Muscle layer of duodenum (tissue), 2 donors: ENCODE measurements around the gene MN1.
A peak's percentile ranks its signal among the peaks of the same experiment; 100 is the strongest.

Experiments
- H3K27ac ChIP-seq: one replicate; pipeline ENCODE4 v1.7.0; 2013; ENCODE audit warnings: mild to moderate bottlenecking, low read length
- H3K27me3 ChIP-seq: one replicate; pipeline ENCODE4 v1.7.0; 2013; ENCODE audit warnings: low read depth, mild to moderate bottlenecking, control low read depth, low read length
- H3K36me3 ChIP-seq, 2 donors: one replicate each; pipeline ENCODE4 v1.7.0; 2013; ENCODE audit warnings: low read length in 2 of 2, control low read depth in 1 of 2, mild to moderate bottlenecking in 1 of 2; ENCODE audit not compliant: insufficient read depth in 2 of 2, control insufficient read depth in 1 of 2
- H3K4me1 ChIP-seq, 2 donors: one replicate each; pipeline ENCODE4 v1.7.0; 2013; ENCODE audit warnings: low read length in 2 of 2, mild to moderate bottlenecking in 2 of 2, control low read depth in 1 of 2, moderate library complexity in 1 of 2; ENCODE audit not compliant: insufficient read depth in 2 of 2, control insufficient read depth in 1 of 2
- H3K4me3 ChIP-seq, 2 donors: one replicate each; pipeline ENCODE4 v1.7.0; 2013; ENCODE audit warnings: low read length in 2 of 2, low read depth in 1 of 2, mild to moderate bottlenecking in 1 of 2
- H3K9me3 ChIP-seq, 2 donors: one replicate each; pipeline ENCODE4 v1.7.0; 2013; ENCODE audit warnings: low read length in 2 of 2, control low read depth in 1 of 2, mild to moderate bottlenecking in 1 of 2; ENCODE audit not compliant: control insufficient read depth in 1 of 2
- donor health status: healthy.

MN1 gene

DNA sequence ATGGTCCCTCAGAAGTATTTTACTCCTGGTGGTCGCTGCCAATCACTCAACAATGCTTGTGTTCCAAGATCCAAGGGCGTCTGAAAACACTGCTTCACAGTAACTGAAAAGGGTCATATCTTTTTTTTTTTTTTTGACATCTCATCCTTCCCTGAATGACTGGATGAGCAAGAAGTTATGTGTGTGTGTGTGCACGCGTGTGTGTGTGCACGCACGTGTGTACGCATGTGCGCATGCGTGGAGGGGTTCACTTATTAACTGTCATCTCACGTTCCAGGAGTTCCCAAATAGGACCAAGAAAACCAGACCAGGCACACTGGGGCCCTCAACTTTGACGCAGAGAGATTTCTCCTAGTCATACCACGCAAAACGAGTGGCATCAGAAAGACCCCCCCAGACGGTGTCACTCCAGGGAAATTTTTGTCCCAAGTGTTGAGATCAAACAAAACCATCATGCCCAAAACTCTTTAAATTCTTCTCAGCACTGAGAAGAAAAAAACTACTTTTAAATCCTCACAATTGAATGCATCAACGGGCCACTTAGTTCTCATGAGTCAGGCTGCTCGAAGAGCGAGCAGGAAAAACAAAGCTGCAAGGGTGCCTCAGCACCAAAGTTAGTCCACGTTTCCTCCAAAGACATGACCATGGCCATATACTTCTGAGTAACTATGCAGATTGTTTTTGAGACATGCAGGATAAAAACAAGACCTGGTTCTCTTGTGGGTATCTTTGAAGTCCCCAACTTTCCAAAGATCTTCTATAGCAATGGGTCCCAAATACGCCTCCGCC is 12.9 kb downstream of the MN1 start:
- H3K4me1 ChIP-seq: peaks cover 0 to 7% of the 10 kb centered on the region in 2 donors
- H3K27ac ChIP-seq: peak overlapping the region; percentile 50
- H3K27me3 ChIP-seq: no peaks in the 10 kb centered on the region

DNA sequence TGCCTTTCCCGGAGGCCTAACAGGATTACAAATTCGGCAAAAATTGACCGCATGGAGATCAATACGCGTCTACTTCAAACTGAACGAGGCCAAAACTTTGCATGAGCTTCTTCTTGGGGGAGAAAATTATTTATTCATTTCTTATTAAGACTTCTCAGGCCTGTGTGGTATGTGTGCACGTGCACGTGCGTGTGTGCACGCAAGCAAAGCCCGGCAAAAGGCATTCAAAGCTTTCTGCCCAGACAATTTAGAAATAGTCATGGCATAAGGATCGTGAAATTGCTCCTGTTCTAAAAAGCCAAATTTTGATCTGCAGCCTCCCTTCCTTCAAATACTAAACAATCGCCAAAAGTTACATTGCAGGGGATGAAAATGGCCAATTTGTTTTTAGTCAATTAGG is 14.6 kb downstream of the MN1 start:
- H3K27me3 ChIP-seq: no peaks in the 10 kb centered on the region
- no peak overlapping the region for H3K4me3 ChIP-seq
- peaks cover 0 to 10% of the 10 kb centered on the region in 2 donors for H3K4me1 ChIP-seq
- no peaks in the 10 kb centered on the region for H3K36me3 ChIP-seq
- no peaks in the 10 kb centered on the region for H3K9me3 ChIP-seq
- H3K27ac ChIP-seq: peak overlapping the region; percentile 58

More for the DNA sequence above, 12.9 kb downstream of the MN1 start:
- Histone ChIP-seq H3K36me3 (no peaks in the 10 kb centered on the region), H3K4me3 (no peak overlapping the region), H3K9me3 (no peaks in the 10 kb centered on the region)

GRCh38 chr22:27786291-27786932 is 15.1 kb downstream of the MN1 start:
- Histone ChIP-seq H3K27me3 (no peaks in the 10 kb centered on the region), H3K9me3 (no peaks in the 10 kb centered on the region), H3K27ac (peak overlapping the region; percentile 58), H3K4me3 (no peak overlapping the region), H3K4me1 (peaks cover 0 to 13% of the 10 kb centered on the region in 2 donors), H3K36me3 (no peaks in the 10 kb centered on the region)

DNA sequence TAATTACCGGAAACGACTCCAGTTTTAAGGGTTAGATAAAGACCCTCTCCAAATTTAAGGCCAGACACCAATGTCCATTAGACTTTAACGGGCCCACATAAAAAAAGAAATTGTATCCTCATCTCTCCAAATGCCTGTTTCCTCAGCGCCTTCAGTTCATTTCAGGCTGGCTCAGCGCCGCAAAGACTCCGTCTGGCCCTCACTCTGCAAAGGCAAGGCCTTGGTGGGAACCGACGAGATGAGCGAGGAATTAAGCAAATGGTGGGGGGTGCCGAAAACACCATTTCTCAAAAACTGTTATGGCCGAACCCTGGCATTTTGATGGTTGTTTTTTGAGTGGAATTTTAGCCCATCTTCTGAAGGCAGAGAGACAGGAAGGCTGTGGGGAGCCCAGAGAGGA is 15.7 kb downstream of the MN1 start:
- Histone ChIP-seq H3K27me3 (no peaks in the 10 kb centered on the region), H3K4me3 (no peak overlapping the region), H3K27ac (peak overlapping the region; percentile 58), H3K9me3 (no peaks in the 10 kb centered on the region), H3K4me1 (peaks cover 0 to 17% of the 10 kb centered on the region in 2 donors), H3K36me3 (no peaks in the 10 kb centered on the region)

DNA sequence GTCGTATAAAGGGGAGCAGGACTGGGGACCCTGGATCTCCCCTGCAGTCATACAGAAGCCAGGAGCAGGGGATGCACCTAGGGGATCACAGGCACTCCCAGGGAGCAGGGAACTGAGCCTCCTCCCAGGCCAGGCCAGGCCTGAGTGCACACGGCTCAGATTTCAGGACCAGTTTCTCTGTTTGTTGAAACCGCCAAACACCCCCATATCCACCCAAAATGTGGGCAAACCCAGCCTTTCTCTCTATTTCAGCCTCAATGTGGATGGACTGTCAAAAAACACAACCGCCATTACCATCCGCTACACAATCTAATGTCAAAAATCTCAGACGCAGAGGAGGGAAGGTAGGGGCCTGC is 17.5 kb downstream of the MN1 start:
- Histone ChIP-seq H3K9me3 (no peaks in the 10 kb centered on the region), H3K27ac (peak overlapping the region; percentile 58), H3K4me1 (peaks cover 0 to 18% of the 10 kb centered on the region in 2 donors), H3K36me3 (no peaks in the 10 kb centered on the region), H3K27me3 (no peaks in the 10 kb centered on the region), H3K4me3 (no peak overlapping the region)

DNA sequence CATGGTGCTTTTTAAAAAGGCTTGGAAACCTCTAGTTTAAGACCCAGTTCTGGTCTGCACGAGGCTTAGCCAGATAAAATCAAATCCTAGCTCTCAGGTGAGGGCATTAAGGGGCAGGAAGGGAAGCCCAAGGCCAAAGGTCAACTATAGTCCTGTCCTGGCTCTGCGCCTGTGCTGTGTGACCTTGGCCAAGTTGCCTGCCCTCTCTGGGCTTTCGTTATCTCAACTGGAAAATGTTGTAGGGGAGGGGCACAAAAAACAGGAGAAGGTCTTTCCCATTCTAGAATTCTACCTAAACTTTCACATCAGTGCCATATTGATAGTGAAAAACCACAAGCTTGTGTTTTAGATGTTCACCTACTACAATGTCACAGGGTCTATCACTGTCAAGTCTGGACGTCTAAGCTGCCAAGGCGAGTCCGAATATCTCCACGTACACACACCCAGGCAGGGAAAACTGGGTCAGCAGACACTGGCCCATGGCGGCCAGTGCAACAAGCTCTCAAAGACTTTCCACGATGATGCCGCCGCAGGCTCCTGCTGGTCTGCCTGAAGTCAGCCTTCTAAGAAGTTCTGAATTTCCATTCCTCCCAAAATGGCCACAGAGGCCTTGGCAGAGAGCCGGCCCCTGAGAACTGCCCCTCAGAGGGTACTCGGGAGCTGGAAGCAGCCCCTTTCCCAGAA is 18.0 kb downstream of the MN1 start:
- H3K4me3 ChIP-seq: no peak overlapping the region
- H3K4me1 ChIP-seq: peaks cover 0 to 23% of the 10 kb centered on the region in 2 donors
- no peaks in the 10 kb centered on the region for H3K9me3 ChIP-seq
- no peaks in the 10 kb centered on the region for H3K36me3 ChIP-seq
- H3K27ac ChIP-seq: peak overlapping the region; percentile 58
- no peaks in the 10 kb centered on the region for H3K27me3 ChIP-seq

GRCh38 chr22:27782088-27782487 is 19.5 kb downstream of the MN1 start:
- H3K4me1 ChIP-seq: peaks cover 0 to 23% of the 10 kb centered on the region in 2 donors

DNA sequence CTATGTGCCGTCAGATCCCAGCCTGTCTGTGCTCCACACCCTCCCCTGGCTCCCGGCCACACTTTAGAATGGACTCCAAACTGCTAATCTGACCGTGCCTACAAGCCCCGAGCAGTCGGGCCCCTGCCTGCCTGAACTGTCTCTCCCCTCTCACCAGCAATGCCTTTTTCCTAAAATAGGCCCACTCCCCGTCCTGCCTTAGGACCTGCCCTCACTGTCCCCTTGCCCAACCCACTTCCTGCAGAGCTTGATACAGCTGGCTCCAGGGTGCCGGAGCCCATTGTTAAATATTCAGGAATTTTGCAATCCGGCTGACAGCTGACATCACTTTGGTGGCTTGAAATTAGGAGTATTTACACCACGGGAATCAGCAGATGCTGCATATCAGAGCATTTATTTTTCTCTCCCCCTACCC is 21.4 kb downstream of the MN1 start:
- peaks cover 0 to 32% of the 10 kb centered on the region in 2 donors for H3K4me1 ChIP-seq
- peak overlapping the region; percentile 16 for H3K27ac ChIP-seq
- H3K9me3 ChIP-seq: no peaks in the 10 kb centered on the region
- no peaks in the 10 kb centered on the region for H3K36me3 ChIP-seq
- H3K27me3 ChIP-seq: peaks cover 4% of the 10 kb centered on the region
- H3K4me3 ChIP-seq: no peak overlapping the region

More at GRCh38 chr22:27782088-27782487, 19.5 kb downstream of the MN1 start:
- no peak overlapping the region for H3K4me3 ChIP-seq
- H3K27ac ChIP-seq: no peak overlapping the region
- no peaks in the 10 kb centered on the region for H3K9me3 ChIP-seq
- no peaks in the 10 kb centered on the region for H3K27me3 ChIP-seq
- H3K36me3 ChIP-seq: no peaks in the 10 kb centered on the region

DNA sequence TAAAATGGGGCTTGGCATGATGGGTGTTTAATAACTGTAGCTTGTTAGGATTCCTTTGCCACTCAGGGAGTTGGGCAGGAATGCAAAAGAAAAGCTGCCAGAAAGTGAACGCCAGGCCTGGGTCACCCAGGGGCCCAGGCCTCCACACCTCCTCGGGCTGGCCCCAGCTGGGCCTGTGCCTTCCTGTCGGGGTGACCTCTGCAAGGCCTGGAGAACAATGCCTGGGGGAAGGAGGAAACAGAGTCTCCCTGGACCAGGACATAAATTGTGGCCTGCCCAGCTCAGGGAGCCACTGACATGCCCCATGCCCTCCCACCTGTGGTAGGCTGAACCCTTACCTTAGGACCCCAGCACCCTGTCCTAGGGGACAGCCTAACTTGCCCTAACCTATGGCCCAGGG is 21.9 kb downstream of the MN1 start:
- no peak overlapping the region for H3K4me3 ChIP-seq
- H3K36me3 ChIP-seq: no peaks in the 10 kb centered on the region
- no peaks in the 10 kb centered on the region for H3K9me3 ChIP-seq
- H3K27ac ChIP-seq: peak overlapping the region; percentile 16
- H3K27me3 ChIP-seq: peaks cover 4% of the 10 kb centered on the region
- peaks cover 0 to 37% of the 10 kb centered on the region in 2 donors for H3K4me1 ChIP-seq

DNA sequence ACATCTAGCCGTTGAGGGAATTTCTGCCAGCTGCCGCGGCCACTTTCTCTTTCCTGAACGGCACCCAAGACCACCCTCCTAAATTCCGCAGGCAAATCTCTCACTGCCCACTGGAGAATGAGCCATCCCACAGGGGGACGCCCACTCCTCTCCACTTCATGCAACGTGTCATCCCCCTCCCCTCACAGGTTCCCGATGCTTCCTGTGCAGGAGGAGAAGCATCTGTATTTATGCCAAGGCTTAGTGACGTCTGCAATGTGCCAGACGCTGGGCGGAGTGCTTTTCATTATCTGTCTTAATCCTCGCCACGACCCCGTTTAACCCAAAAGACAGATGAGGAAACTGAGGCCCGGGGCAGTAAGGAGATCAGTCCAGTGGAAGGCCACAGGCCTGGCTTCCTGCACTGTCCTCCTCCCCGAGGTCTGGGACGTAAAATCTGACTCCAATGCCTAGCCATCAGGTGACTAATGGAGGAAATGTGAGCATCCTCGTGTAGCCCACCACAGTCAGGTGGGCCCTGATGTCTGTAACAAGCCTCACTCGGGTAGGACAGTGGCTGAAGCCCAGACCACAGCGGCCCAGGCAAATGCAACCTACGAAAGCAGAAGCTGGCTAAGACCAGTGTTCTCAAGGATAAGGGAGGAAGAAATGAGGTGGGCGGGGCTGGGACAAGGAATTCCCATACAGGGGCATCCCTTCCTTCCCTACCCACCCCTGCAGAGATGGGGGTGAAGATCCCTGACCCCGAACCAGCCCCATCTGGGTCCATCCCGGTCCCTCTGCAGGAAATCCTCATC is 23.1 kb downstream of the MN1 start:
- no peaks in the 10 kb centered on the region for H3K9me3 ChIP-seq
- H3K36me3 ChIP-seq: no peaks in the 10 kb centered on the region

DNA sequence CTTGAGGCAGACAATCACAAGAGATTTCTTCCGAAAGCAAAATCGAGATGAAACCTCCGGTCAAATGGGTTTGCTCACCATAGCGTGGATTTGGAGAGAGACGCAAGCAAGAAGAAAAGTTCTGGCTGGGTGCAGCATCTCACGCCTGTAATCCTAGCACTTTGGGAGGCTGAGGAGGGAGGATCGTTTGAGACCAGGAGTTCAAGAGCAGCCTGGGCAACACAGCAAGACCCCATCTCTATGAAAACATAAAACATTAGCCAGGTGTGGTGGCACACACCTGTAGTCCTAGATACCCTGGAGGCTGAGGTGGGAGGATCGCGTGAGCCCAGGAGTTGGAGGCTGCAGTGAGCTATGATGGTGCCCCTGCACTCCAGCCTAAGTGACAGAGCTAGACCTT is 24.4 kb downstream of the MN1 start:
- Histone ChIP-seq H3K4me1 (peaks cover 0 to 48% of the 10 kb centered on the region in 2 donors), H3K9me3 (no peaks in the 10 kb centered on the region), H3K4me3 (no peak overlapping the region), H3K27me3 (peaks cover 4% of the 10 kb centered on the region), H3K36me3 (no peaks in the 10 kb centered on the region), H3K27ac (peak overlapping the region; percentile 16)

More for the DNA sequence above, 23.1 kb downstream of the MN1 start:
- Histone ChIP-seq H3K4me3 (no peak overlapping the region), H3K4me1 (peaks cover 0 to 42% of the 10 kb centered on the region in 2 donors), H3K27ac (peak overlapping the region; percentile 31), H3K27me3 (peaks cover 4% of the 10 kb centered on the region)
